HG03439 (cell line): ENCODE measurements around the gene APOL2.

Experiments used
- ATAC-seq: cut with Tn5 transposase; IDR thresholded peaks from one replicate; pipeline ENCODE4 v1.9.1; 2021; ENCODE audit warnings: mild to moderate bottlenecking, moderate library complexity; ENCODE audit not compliant: unreplicated experiment

Gene APOL2

DNA sequence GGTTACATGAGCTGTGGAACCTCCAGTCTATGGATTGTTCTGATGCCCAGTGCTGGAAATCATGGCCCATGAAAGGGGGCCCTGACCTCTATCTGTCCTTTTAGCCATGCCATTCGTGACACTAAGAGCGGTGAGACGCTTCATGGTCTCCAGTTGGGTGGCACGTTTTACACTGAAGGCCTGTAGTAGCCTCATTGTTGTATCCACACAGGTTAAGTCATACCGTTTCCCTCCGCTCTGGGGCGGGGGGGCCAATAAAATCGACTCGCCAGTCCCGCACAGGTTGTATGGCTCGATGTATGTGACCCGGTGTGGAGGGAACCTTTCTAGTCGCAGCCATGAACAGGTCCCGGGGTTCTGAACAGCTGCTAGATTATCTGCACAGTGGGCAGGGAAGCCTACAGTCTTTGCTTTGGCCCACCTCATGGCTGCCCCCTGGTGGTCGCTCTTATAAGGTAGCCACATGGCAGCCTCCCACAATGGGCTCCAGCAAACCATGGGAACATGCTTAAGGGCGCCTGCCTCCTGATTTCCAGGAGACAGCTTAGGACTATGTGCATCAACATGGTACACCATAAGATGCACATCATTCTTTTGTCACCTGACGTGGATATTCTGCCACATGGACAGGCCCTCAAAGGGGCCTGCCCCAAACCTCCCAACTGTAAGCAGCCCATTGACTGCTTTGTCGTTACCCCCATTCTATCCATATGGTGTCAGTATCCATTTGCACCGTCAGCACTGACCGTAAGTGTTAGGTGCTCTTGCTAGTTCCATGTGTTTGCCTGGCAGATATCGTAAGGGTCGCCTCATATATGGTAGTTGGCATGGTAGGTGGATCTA lies 59.1 kb downstream of the APOL2 start:
- ATAC-seq, result no peak

DNA sequence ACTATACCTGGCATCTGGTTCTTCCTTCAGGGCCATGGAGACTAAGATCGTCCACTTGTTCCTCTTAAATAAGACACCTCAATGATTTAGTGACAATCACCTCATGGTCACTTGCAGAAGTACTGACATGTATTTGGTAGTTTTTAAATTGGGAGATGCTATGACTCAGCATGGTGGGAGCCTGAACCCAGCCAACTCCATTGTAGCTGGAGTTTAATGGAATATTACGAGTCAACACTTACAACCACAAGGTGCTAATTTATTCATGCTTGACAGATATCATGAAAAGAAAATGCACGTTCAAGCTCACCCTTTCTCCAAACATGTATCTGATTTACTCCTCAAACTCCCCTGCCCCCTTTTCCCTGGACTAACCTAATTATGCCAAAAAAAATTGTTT lies 62.2 kb downstream of the APOL2 start:
- ATAC-seq, result no peak
